Measurements from ENCODE around the gene PLCB1. TPM values are rescaled to one million over a fixed set of nuclear protein-coding genes. Genes with fewer than 3 reads are reported as not detected.

PLCB1 gene
- total and polyA plus RNA-seq, 7 donors = 1.5 to 10.7 (median 4.2) TPM

DNA sequence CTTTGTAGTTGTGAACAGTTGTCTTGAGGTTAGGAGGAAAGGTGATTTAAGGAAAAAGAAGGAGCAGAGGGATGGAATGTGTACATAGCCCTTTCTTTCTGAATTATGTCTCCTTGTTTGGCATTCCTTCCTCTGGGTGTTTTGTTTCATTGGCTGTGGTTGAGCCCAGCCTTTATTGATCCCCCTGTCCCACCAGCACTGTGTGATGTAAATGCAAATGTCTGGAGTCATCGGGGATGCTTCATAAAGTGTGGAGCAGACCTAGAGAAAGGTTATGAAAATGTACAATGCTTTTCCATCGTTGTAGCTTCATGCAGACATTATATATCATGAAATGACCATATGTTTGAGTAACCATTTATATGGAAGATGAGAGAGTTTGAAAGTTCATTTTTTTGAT, 164.5 kb downstream of the PLCB1 start:
- no peak for ATAC-seq
- Histone ChIP-seq H3K4me3 (no peak overlapping the region), H3K27me3 (ENCODE audit: insufficient read depth in 3 of 3, low read length in 2 of 3) (no peaks in the 10 kb centered on the region), H3K9me3 (no peaks in the 10 kb centered on the region), H3K4me1 (peaks cover 9% of the 10 kb centered on the region), H3K36me3 (ENCODE audit: insufficient read depth in 1 of 2, low read depth in 1 of 2) (no peaks in the 10 kb centered on the region), H3K27ac (no peak overlapping the region)
- WGBS, 3 donors = 45 to 77% (median 57%) methylated on average over 2 of the region's 2 CpGs
- no peak for DNase-seq
- TF ChIP-seq, protein P1, sequence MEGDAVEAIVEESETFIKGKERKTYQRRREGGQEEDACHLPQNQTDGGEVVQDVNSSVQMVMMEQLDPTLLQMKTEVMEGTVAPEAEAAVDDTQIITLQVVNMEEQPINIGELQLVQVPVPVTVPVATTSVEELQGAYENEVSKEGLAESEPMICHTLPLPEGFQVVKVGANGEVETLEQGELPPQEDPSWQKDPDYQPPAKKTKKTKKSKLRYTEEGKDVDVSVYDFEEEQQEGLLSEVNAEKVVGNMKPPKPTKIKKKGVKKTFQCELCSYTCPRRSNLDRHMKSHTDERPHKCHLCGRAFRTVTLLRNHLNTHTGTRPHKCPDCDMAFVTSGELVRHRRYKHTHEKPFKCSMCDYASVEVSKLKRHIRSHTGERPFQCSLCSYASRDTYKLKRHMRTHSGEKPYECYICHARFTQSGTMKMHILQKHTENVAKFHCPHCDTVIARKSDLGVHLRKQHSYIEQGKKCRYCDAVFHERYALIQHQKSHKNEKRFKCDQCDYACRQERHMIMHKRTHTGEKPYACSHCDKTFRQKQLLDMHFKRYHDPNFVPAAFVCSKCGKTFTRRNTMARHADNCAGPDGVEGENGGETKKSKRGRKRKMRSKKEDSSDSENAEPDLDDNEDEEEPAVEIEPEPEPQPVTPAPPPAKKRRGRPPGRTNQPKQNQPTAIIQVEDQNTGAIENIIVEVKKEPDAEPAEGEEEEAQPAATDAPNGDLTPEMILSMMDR (IDR thresholded peaks at IDR 0.05) = no peak
- intact Hi-C loops (cut with DNase I) = no loop called here

DNA sequence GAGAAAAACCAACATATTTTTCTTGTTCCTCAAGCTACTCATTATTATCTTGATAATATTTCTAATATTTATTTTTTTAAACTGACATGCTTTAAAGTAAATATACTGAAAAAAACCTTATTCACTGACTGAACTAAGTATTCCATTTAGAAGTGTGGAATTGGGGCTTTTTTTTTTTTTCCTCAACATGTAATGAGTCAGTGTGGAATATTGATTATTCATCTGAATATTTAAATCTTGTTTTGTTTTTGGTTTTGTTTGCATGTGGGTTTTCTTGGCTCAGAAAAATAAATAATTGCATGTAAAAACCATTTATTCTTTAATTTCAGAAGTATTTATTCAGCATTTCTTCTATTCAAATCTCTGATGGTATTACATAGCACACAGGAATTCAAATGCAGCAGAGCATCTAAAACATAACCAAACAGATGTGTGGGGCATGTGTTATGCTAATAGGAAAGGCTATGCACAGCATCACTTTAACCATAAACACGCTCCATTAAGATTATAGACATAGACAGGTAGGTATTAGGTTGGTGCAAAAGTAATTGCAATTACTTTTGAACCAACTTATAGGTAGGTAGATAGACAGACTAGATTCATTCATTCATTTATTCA, 166.5 kb downstream of the PLCB1 start:
- Histone ChIP-seq H3K9me3 (no peaks in the 10 kb centered on the region), H3K27ac (no peak overlapping the region), H3K4me1 (peaks cover 8% of the 10 kb centered on the region), H3K4me3 (no peak overlapping the region), H3K36me3 (ENCODE audit: insufficient read depth in 1 of 2, low read depth in 1 of 2) (no peaks in the 10 kb centered on the region), H3K27me3 (ENCODE audit: insufficient read depth in 3 of 3, low read length in 2 of 3) (no peaks in the 10 kb centered on the region)
- intact Hi-C loops (cut with DNase I) = no loop called here
- TF ChIP-seq, protein P1 (IDR thresholded peaks at IDR 0.05) = no peak
- WGBS, 3 donors = 93 to 100% (median 96%) methylated on average over 1 of the region's 1 CpG
- no peak for DNase-seq
- ATAC-seq = no peak

DNA sequence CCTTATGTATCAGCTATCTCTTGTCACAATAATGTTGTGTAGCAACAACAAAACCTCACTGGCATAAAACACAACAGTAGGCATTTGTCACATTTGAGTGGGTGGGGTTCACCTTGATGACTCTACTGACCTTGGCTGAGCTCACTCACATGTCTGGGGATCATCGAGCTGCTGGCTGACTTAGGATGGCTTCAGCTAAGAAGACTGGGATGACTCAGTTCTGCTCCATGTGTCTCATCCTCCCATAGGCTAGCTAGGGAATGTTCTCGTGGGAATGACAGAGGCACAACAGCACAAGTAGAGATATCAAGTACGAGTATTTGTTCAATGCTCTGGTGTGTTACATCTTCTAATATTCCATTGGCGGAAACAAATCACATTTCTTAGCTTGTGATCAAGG, 167.9 kb downstream of the PLCB1 start:
- no peak overlapping the region for H3K27ac ChIP-seq
- ATAC-seq (no peak), DNase-seq (no peak)
- TF ChIP-seq, protein P1 (IDR thresholded peaks at IDR 0.05) = no peak
- H3K9me3 ChIP-seq = no peaks in the 10 kb centered on the region
- H3K4me3 ChIP-seq = no peak overlapping the region
- no peaks in the 10 kb centered on the region for H3K27me3 ChIP-seq (ENCODE audit: insufficient read depth in 3 of 3, low read length in 2 of 3)
- intact Hi-C loops (cut with DNase I) = loop anchor here (5.0 to 10.0 kb wide), 2 partner anchors 168 to 415 kb away; partner anchors contain the start of gene PLCB1 (in 1 of the 2)
- 91 to 94% (median 94%) methylated on average over 4 of the region's 4 CpGs for WGBS, 3 donors
- H3K4me1 ChIP-seq = peaks cover 14% of the 10 kb centered on the region
- no peaks in the 10 kb centered on the region for H3K36me3 ChIP-seq (ENCODE audit: insufficient read depth in 1 of 2, low read depth in 1 of 2)

DNA sequence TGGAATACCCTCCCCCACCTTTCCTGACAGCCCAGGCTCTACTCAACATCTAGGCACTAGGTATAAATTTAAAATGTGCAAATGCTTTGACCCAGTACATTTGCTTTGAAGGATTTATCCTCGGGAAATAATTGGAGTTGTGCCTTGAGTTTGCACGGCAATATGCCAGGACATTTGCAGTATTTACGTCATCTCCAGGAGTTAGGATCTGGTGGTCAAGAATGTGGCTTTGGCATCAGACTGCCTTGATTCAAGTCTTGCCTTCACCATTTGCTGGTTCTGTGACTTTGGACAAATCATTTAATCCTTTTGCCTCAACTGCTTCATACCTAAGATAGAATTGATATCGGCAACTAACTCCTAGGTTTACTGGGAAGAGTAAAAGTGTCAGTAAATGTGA, 169.6 kb downstream of the PLCB1 start:
- TF ChIP-seq, protein P1 (IDR thresholded peaks at IDR 0.05) = no peak
- Histone ChIP-seq H3K9me3 (no peaks in the 10 kb centered on the region), H3K4me1 (peaks cover 14% of the 10 kb centered on the region), H3K27ac (no peak overlapping the region), H3K27me3 (ENCODE audit: insufficient read depth in 3 of 3, low read length in 2 of 3) (no peaks in the 10 kb centered on the region), H3K36me3 (ENCODE audit: insufficient read depth in 1 of 2, low read depth in 1 of 2) (no peaks in the 10 kb centered on the region), H3K4me3 (no peak overlapping the region)
- ATAC-seq = peak in 1 of 4 donors; percentile 40
- 25 to 59% (median 27%) methylated on average over 4 of the region's 4 CpGs for WGBS, 3 donors
- intact Hi-C loops (cut with DNase I) = loop anchor here (5.0 to 10.0 kb wide), 2 partner anchors 169 to 413 kb away; partner anchors contain the start of gene PLCB1 (in 1 of the 2)
- DNase-seq = no peak

DNA sequence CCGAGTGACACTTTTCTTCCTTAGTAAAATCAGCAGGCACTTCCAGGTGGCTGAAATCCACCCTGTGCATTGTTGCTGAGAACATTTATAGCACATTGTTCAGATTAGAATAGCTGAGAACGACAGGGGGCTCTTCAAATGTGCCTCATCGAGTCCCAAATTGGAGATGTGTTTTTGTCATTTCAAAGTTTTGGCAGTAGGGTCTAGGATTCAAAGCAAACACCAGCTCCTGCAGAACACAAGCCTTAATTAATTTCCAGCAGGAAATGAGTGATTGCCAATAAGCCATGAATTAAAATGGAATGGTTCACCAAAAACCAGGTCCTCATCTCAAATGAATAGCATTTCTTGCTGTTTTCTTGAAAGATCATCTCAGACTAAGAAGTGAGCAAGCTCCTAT, 171.6 kb downstream of the PLCB1 start:
- 23 to 36% (median 27%) methylated on average over 3 of the region's 3 CpGs for WGBS, 3 donors
- TF ChIP-seq, protein P1 (IDR thresholded peaks at IDR 0.05) = no peak
- peaks cover 14% of the 10 kb centered on the region for H3K4me1 ChIP-seq

More for the DNA sequence above, 171.6 kb downstream of the PLCB1 start:
- Histone ChIP-seq H3K9me3 (no peaks in the 10 kb centered on the region), H3K27me3 (ENCODE audit: insufficient read depth in 3 of 3, low read length in 2 of 3) (no peaks in the 10 kb centered on the region), H3K36me3 (ENCODE audit: insufficient read depth in 1 of 2, low read depth in 1 of 2) (no peaks in the 10 kb centered on the region), H3K4me3 (no peak overlapping the region), H3K27ac (no peak overlapping the region)
- intact Hi-C loops (cut with DNase I) = loop anchor here (5.0 to 10.0 kb wide), 2 partner anchors 171 to 411 kb away; partner anchors contain the start of gene PLCB1 (in 1 of the 2)
- no peak for ATAC-seq
- DNase-seq = no peak
